Skin of body (tissue), 3 donors: ENCODE measurements around the gene TREML4. TPM values are rescaled to one million over a fixed set of nuclear protein-coding genes. Genes with fewer than 3 reads are reported as not detected.

Experiments
- DNase-seq: peaks from one replicate; lab custom pipeline; 2025; lab: John Stamatoyannopoulos, UW
- small RNA-seq: library from RNA; depleted of rRNA; stranded (forward); fragments of <200 nt; gene quantifications from one replicate; pipeline ENCODE3, GENCODE V24; 2014; ENCODE audit warnings: low replicate concordance
- total RNA-seq: library from RNA; depleted of rRNA; stranded (reverse); fragments of >200 nt; gene quantifications from one replicate; pipeline ENCODE4 v1.2.3, GENCODE V29; 2014

Gene TREML4
- total RNA-seq, 1 donor from 2014 or later: not detected

DNA sequence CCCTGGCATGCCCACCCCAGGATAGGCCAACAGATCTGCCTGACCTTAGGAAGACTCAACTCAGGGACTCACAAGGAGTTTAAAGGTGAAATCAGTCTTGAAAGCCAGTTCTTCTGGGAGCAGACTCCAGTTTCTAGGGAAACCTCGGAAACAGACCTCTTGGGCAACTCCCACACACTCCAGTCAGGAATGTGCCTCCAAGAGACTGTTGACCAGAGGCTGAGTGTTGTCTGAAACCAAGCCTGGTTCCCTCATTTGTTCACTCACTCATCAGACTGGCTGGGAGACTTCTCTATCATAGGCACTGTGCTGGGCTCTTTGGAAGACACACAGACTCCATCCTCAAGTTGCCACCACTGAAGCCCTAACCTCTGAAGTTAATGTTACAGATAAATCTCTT lies 56.6 kb downstream of the TREML4 start:
- no peak for DNase-seq

- DNase-seq: no peak
These were observed 58.6 kb downstream of the TREML4 start, which contains the start of gene TREM1 for GRCh38 chr6:41286544-41287346. TSS of gene TREM1 (minus strand) at chr6:41286682. CDS start at chr6:41286655, 27 bp downstream.

- DNase-seq: no peak
These were observed 60.0 kb downstream of the TREML4 start for GRCh38 chr6:41288030-41288753.

Small RNAs within 50 kb of the gene (small RNA-seq; reads per million reads assigned to genes)
- gene AL391903.2 (not detected), gene AL391903.3 (not detected), gene RNA5SP207 (0.07 reads per million)

Other genes with a start within 250 kb of the TREML4 start
- gene UNC5CL, start 189.1 kb upstream of the TREML4 start, total RNA-seq: 0.30 TPM
- gene TSPO2, start 185.9 kb upstream of the TREML4 start, total RNA-seq: 0.79 TPM
- gene APOBEC2, start 175.1 kb upstream of the TREML4 start, total RNA-seq: 60.6 TPM
- gene OARD1, start 156.0 kb upstream of the TREML4 start, total RNA-seq: 12.1 TPM
- gene NFYA, start 155.4 kb upstream of the TREML4 start, total RNA-seq: 27.0 TPM
- 0.49 TPM for gene TREML1, start 74.0 kb upstream of the TREML4 start, total RNA-seq
- gene TREM2, start 65.2 kb upstream of the TREML4 start, total RNA-seq: 0.59 TPM
- gene TREML2, start 27.2 kb upstream of the TREML4 start, total RNA-seq: 0.39 TPM
- gene TREM1, start 58.3 kb downstream of the TREML4 start, total RNA-seq: 1.6 TPM
- not detected for gene NCR2, start 107.3 kb downstream of the TREML4 start, total RNA-seq